Activated CD8-positive, alpha-beta T cell treated with anti-CD3 and anti-CD28 coated beads for 36 hours (primary cell): Measurements from ENCODE around the gene CORO6. TPM values are rescaled to one million over a fixed set of nuclear protein-coding genes. Genes with fewer than 3 reads are reported as not detected.

Experiments used
- ATAC-seq: fragments of 200-7000 bp; cut with Tn5 transposase; one replicate; pipeline ENCODE4 v1.10.0; 2021; ENCODE audit warnings: mild to moderate bottlenecking, moderate library complexity
- CTCF ChIA-PET: fragments of 350-600 bp; sonication (Branson Sonifier 250); formaldehyde crosslinking; loops from one replicate; lab custom pipeline; 2021; ENCODE audit warnings: antibody characterized with exemption; lab: Charles Lee
- POLR2A ChIA-PET: fragments of 350-600 bp; sonication (Branson Sonifier 250); formaldehyde crosslinking; loops from one replicate; lab custom pipeline; 2021; ENCODE audit warnings: antibody characterized with exemption; lab: Charles Lee
- DNase-seq: peaks from one replicate; pipeline ENCODE4 v3.0.0-alpha.2; 2020
- H3K27ac Mint-ChIP-seq: one replicate; pipeline ENCODE4 v1.8.0; 2021; ENCODE audit warnings: mild to moderate bottlenecking, mixed read lengths
- H3K27me3 Mint-ChIP-seq: one replicate; pipeline ENCODE4 v1.8.0; 2021; ENCODE audit warnings: mixed read lengths
- H3K36me3 Mint-ChIP-seq: one replicate; pipeline ENCODE4 v1.8.0; 2021; ENCODE audit warnings: low read depth, mixed read lengths
- H3K4me1 Mint-ChIP-seq: one replicate; pipeline ENCODE4 v1.8.0; 2021; ENCODE audit warnings: low read depth, mixed read lengths
- H3K4me3 Mint-ChIP-seq: one replicate; pipeline ENCODE4 v1.8.0; 2021; ENCODE audit warnings: mild to moderate bottlenecking, moderate library complexity, mixed read lengths
- H3K9me3 Mint-ChIP-seq: one replicate; pipeline ENCODE4 v1.8.0; 2021; ENCODE audit warnings: mixed read lengths
- intact Hi-C: fragments of 100-400 bp; cut with micrococcal nuclease; formaldehyde crosslinking; loops from one replicate; pipeline ENCODE4 v1.10.0; 2022
- total RNA-seq, 2 experiments: library from RNA; stranded (reverse); gene quantifications; one replicate each; pipeline ENCODE4 v1.2.3, GENCODE V29; 2021
- TF ChIP-seq, protein P1 (sequence below): fragments of 200-600 bp; IDR thresholded peaks from one replicate; pipeline ENCODE4 v1.8.0; 2022; ENCODE audit warnings: antibody characterized with exemption, mild to moderate bottlenecking

Gene CORO6
- total RNA-seq, 2 experiments from 2014 or later: 11.6 to 13.0 TPM

- no peak for ATAC-seq
- Mint-ChIP-seq H3K4me1 (peaks cover 23% of the 10 kb centered on the region), H3K9me3 (no peaks in the 10 kb centered on the region), H3K4me3 (no peak overlapping the region), H3K36me3 (peaks cover 13% of the 10 kb centered on the region), H3K27ac (no peak overlapping the region), H3K27me3 (no peaks in the 10 kb centered on the region)
- TF ChIP-seq, protein P1, sequence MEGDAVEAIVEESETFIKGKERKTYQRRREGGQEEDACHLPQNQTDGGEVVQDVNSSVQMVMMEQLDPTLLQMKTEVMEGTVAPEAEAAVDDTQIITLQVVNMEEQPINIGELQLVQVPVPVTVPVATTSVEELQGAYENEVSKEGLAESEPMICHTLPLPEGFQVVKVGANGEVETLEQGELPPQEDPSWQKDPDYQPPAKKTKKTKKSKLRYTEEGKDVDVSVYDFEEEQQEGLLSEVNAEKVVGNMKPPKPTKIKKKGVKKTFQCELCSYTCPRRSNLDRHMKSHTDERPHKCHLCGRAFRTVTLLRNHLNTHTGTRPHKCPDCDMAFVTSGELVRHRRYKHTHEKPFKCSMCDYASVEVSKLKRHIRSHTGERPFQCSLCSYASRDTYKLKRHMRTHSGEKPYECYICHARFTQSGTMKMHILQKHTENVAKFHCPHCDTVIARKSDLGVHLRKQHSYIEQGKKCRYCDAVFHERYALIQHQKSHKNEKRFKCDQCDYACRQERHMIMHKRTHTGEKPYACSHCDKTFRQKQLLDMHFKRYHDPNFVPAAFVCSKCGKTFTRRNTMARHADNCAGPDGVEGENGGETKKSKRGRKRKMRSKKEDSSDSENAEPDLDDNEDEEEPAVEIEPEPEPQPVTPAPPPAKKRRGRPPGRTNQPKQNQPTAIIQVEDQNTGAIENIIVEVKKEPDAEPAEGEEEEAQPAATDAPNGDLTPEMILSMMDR: no peak
- DNase-seq: no peak
- POLR2A ChIA-PET: interaction anchor here (0.6 to 4.0 kb wide), 5 partner anchors 9 to 719 kb away, joined by 3 to 19 read pairs (median 11); partner anchors contain the start of gene BLMH
- intact Hi-C loops: no loop called here
- CTCF ChIA-PET: interaction anchor here (0.6 to 11.2 kb wide), 13 partner anchors 10 to 423 kb away, joined by 3 to 102 read pairs (median 8); partner anchors contain the start of gene ANKRD13B
These were observed 50.6 kb downstream of the CORO6 start for GRCh38 chr17:29571883-29572681.

GRCh38 chr17:29571486-29571882, 51.2 kb downstream of the CORO6 start:
- TF ChIP-seq, protein P1: no peak
- intact Hi-C loops: no loop called here
- ChIA-PET POLR2A (interaction anchor here (2.6 to 4.0 kb wide), 2 partner anchors 10 to 43 kb away, joined by 9 to 19 read pairs; no protein-coding TSS in a partner anchor), CTCF (interaction anchor here (1.6 to 11.2 kb wide), 5 partner anchors 10 to 201 kb away, joined by 4 to 102 read pairs (median 28); partner anchors contain the start of gene ANKRD13B)
- Mint-ChIP-seq H3K36me3 (peaks cover 13% of the 10 kb centered on the region), H3K27me3 (no peaks in the 10 kb centered on the region), H3K4me1 (peaks cover 23% of the 10 kb centered on the region), H3K27ac (no peak overlapping the region), H3K9me3 (no peaks in the 10 kb centered on the region), H3K4me3 (no peak overlapping the region)
- ATAC-seq: no peak
- DNase-seq: no peak

DNA sequence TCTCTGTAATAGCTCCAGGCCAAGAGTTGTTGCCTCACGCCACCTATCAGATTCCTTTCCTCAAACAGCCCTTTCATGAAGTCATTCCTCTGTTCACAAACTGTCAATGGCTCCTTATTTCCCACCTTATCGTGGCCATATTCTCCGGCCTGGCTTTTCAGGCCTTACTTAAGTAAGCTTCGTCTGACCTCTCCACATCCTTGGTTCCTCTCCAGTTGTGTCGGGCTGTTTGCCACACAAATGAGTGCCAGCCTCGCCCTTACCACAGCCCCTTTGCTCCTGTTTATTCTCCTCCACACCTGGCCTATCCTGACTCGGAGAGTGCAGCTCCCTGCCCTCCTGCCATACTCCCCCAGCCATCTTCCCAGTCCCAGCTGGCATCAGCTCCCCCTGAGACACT, 52.2 kb downstream of the CORO6 start:
- H3K27ac Mint-ChIP-seq: no peak overlapping the region
- no peaks in the 10 kb centered on the region for H3K9me3 Mint-ChIP-seq
- CTCF ChIA-PET: interaction anchor here (0.8 to 11.2 kb wide), 7 partner anchors 10 to 200 kb away, joined by 3 to 102 read pairs (median 12); partner anchors contain the start of gene ANKRD13B
- POLR2A ChIA-PET: interaction anchor here (1.8 to 2.6 kb wide), 2 partner anchors 11 to 18 kb away, joined by 8 to 9 read pairs; no protein-coding TSS in a partner anchor
- ATAC-seq (no peak), DNase-seq (peak; percentile 1)
- peaks cover 13% of the 10 kb centered on the region for H3K36me3 Mint-ChIP-seq
- no peaks in the 10 kb centered on the region for H3K27me3 Mint-ChIP-seq
- no peak overlapping the region for H3K4me3 Mint-ChIP-seq
- TF ChIP-seq, protein P1: no peak
- peaks cover 29% of the 10 kb centered on the region for H3K4me1 Mint-ChIP-seq
- intact Hi-C loops: no loop called here

DNA sequence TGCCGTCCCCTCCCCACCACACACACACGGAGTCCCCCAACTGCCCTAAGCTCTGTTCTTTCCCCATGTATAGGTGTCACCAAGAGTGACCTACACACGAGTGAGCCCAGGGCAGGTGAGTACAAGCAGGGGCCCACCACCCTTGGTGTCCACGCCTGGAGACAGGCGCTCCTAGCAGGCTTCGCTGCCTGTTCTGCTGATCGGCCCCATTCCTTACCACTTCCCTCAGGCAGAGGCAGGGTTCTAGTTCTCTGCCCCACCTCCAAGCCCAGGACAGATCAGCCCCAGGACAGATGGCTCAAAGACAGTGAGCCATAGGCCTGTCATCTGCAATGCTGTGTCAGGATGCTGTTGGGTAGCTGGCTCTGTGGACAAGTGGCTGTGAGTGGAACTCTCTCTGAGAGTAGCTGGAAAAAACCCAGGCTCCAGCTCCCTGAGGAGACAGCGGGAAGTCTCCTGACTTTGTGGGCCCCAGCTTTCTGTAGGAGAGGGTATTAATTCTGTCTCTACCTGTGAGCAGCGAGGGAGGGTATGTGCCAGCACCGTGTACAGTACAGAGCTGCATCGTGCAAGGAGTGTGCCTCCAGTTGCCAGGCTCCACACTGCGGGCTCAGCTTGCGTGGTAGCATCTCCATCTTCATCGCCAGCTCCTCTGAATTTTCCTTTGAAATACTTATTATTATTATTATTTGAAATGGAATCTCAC, 53.3 kb downstream of the CORO6 start:
- CTCF ChIA-PET: interaction anchor here (0.8 to 11.2 kb wide), 8 partner anchors 11 to 452 kb away, joined by 3 to 102 read pairs (median 12); partner anchors contain the start of gene ANKRD13B
- peak overlapping the region; percentile 76 for H3K27ac Mint-ChIP-seq

More for the DNA sequence above, 53.3 kb downstream of the CORO6 start:
- ATAC-seq (no peak), DNase-seq (no peak)
- TF ChIP-seq, protein P1: no peak
- peaks cover 28% of the 10 kb centered on the region for H3K4me1 Mint-ChIP-seq
- intact Hi-C loops: no loop called here
- POLR2A ChIA-PET: interaction anchor here (1.0 to 2.6 kb wide), 7 partner anchors 12 to 48 kb away, joined by 3 to 9 read pairs (median 5); no protein-coding TSS in a partner anchor
- H3K36me3 Mint-ChIP-seq: peaks cover 11% of the 10 kb centered on the region
- no peaks in the 10 kb centered on the region for H3K27me3 Mint-ChIP-seq
- no peaks in the 10 kb centered on the region for H3K9me3 Mint-ChIP-seq
- peak overlapping the region; percentile 86 for H3K4me3 Mint-ChIP-seq
